ENCODE results near the gene KBTBD4. TPM values are rescaled to one million over a fixed set of nuclear protein-coding genes. Genes with fewer than 3 reads are reported as not detected.

KBTBD4 gene
- total RNA-seq, 2 donors from 2014 or later: 26.8 to 30.6 TPM

GRCh38 chr11:47583844-47584243 is 5.1 kb upstream of the KBTBD4 start:
- intact Hi-C loops (cut with DNase I): no loop called here
- Histone ChIP-seq H3K4me3 (no peak overlapping the region), H3K27me3 (replicated peaks; ENCODE audit: insufficient read depth) (no peaks in the 10 kb centered on the region), H3K36me3 (peaks cover 5 to 24% of the 10 kb centered on the region in 2 donors), H3K27ac (no peak overlapping the region), H3K4me1 (replicated peaks) (peaks cover 4% of the 10 kb centered on the region), H3K9me3 (no peaks in the 10 kb centered on the region)
- no peak for DNase-seq (ENCODE audit: low spot score)
- TF ChIP-seq, protein P1, sequence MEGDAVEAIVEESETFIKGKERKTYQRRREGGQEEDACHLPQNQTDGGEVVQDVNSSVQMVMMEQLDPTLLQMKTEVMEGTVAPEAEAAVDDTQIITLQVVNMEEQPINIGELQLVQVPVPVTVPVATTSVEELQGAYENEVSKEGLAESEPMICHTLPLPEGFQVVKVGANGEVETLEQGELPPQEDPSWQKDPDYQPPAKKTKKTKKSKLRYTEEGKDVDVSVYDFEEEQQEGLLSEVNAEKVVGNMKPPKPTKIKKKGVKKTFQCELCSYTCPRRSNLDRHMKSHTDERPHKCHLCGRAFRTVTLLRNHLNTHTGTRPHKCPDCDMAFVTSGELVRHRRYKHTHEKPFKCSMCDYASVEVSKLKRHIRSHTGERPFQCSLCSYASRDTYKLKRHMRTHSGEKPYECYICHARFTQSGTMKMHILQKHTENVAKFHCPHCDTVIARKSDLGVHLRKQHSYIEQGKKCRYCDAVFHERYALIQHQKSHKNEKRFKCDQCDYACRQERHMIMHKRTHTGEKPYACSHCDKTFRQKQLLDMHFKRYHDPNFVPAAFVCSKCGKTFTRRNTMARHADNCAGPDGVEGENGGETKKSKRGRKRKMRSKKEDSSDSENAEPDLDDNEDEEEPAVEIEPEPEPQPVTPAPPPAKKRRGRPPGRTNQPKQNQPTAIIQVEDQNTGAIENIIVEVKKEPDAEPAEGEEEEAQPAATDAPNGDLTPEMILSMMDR (IDR thresholded peaks at IDR 0.05): no peak
- TF ChIP-seq POLR2AphosphoS5 (IDR thresholded peaks at IDR 0.05) (no peak), POLR2A (IDR thresholded peaks at IDR 0.05) (no peak)
- WGBS: 85% methylated on average over 5 of the region's 5 CpGs

- intact Hi-C loops (cut with DNase I): no loop called here
- peaks cover 25% of the 10 kb centered on the region for H3K4me1 ChIP-seq (replicated peaks)
- H3K36me3 ChIP-seq: peaks cover 0 to 9% of the 10 kb centered on the region in 2 donors
- TF ChIP-seq POLR2AphosphoS5 (IDR thresholded peaks at IDR 0.05) (no peak), POLR2A (IDR thresholded peaks at IDR 0.05) (no peak)
- TF ChIP-seq, protein P1 (IDR thresholded peaks at IDR 0.05): no peak
- no peaks in the 10 kb centered on the region for H3K9me3 ChIP-seq
- no peaks in the 10 kb centered on the region for H3K27me3 ChIP-seq (replicated peaks; ENCODE audit: insufficient read depth)
- 22% methylated on average over 13 of the region's 13 CpGs for WGBS
- DNase-seq (ENCODE audit: low spot score): no peak
- peak overlapping the region in 1 of 2 donors; percentile 96 for H3K4me3 ChIP-seq
- H3K27ac ChIP-seq: no peak overlapping the region
Measured at GRCh38 chr11:47577460-47578041, 1.2 kb downstream of the KBTBD4 start.

- Histone ChIP-seq H3K27ac (no peak overlapping the region), H3K4me1 (replicated peaks) (peaks cover 19% of the 10 kb centered on the region), H3K9me3 (no peaks in the 10 kb centered on the region), H3K36me3 (no peaks in the 10 kb centered on the region), H3K4me3 (no peak overlapping the region), H3K27me3 (replicated peaks; ENCODE audit: insufficient read depth) (no peaks in the 10 kb centered on the region)
- 49% methylated on average over 11 of the region's 11 CpGs for WGBS
- TF ChIP-seq POLR2A (IDR thresholded peaks at IDR 0.05) (no peak), POLR2AphosphoS5 (IDR thresholded peaks at IDR 0.05) (no peak)
- TF ChIP-seq, protein P1 (IDR thresholded peaks at IDR 0.05): no peak
- intact Hi-C loops (cut with DNase I): no loop called here
- no peak for DNase-seq (ENCODE audit: low spot score)
Measured at GRCh38 chr11:47573321-47573720, 5.4 kb downstream of the KBTBD4 start.

GRCh38 chr11:47572715-47573255 is 6.0 kb downstream of the KBTBD4 start:
- intact Hi-C loops (cut with DNase I): no loop called here
- peaks cover 14% of the 10 kb centered on the region for H3K4me1 ChIP-seq (replicated peaks)
- H3K27ac ChIP-seq: no peak overlapping the region
- H3K27me3 ChIP-seq (replicated peaks; ENCODE audit: insufficient read depth): no peaks in the 10 kb centered on the region
- no peak overlapping the region for H3K4me3 ChIP-seq
- TF ChIP-seq, protein P1 (IDR thresholded peaks at IDR 0.05): no peak
- TF ChIP-seq POLR2A (IDR thresholded peaks at IDR 0.05): no peak
- no peak for TF ChIP-seq POLR2AphosphoS5 (IDR thresholded peaks at IDR 0.05)
- 20% methylated on average over 8 of the region's 8 CpGs for WGBS
- no peaks in the 10 kb centered on the region for H3K9me3 ChIP-seq
- no peaks in the 10 kb centered on the region for H3K36me3 ChIP-seq
- DNase-seq (ENCODE audit: low spot score): no peak

GRCh38 chr11:47571895-47572294 is 6.9 kb downstream of the KBTBD4 start:
- H3K4me3 ChIP-seq: no peak overlapping the region
- H3K36me3 ChIP-seq: no peaks in the 10 kb centered on the region
- TF ChIP-seq, protein P1 (IDR thresholded peaks at IDR 0.05): no peak
- TF ChIP-seq POLR2A (IDR thresholded peaks at IDR 0.05): no peak
- TF ChIP-seq POLR2AphosphoS5 (IDR thresholded peaks at IDR 0.05): no peak
- no peak overlapping the region for H3K27ac ChIP-seq
- no peaks in the 10 kb centered on the region for H3K27me3 ChIP-seq (replicated peaks; ENCODE audit: insufficient read depth)
- 71% methylated on average over 1 of the region's 1 CpG for WGBS
- H3K9me3 ChIP-seq: no peaks in the 10 kb centered on the region
- intact Hi-C loops (cut with DNase I): no loop called here
- H3K4me1 ChIP-seq (replicated peaks): peaks cover 7% of the 10 kb centered on the region
- DNase-seq (ENCODE audit: low spot score): no peak

All from prostate gland (tissue), 2 donors.